Kidney capillary endothelial cell (primary cell): Measurements from ENCODE around the gene SQOR.

Source experiments
- DNase-seq: peaks from one replicate; pipeline ENCODE4 v3.0.0-alpha.2; 2018; ENCODE audit warnings: low spot score

Gene SQOR

GRCh38 chr15:45705510-45706473, 71.0 kb downstream of the SQOR start:
- DNase-seq, result peak; percentile 82

GRCh38 chr15:45710657-45711056, 75.8 kb downstream of the SQOR start:
- DNase-seq, result no peak

- DNase-seq, result peak; percentile 52
These were observed 80.0 kb downstream of the SQOR start for GRCh38 chr15:45714590-45715488.

GRCh38 chr15:45715528-45715927, 80.7 kb downstream of the SQOR start:
- DNase-seq, result peak; percentile 11

GRCh38 chr15:45719490-45719889, 84.7 kb downstream of the SQOR start:
- DNase-seq, result no peak

- DNase-seq, result no peak
These were observed 85.4 kb downstream of the SQOR start for GRCh38 chr15:45720183-45720582.

- no peak for DNase-seq
These were observed 93.8 kb downstream of the SQOR start for GRCh38 chr15:45728641-45729040.

- no peak for DNase-seq
These were observed 94.3 kb downstream of the SQOR start for GRCh38 chr15:45729141-45729540.

GRCh38 chr15:45731343-45731742, 96.5 kb downstream of the SQOR start:
- DNase-seq, result no peak

GRCh38 chr15:45732662-45733061, 97.8 kb downstream of the SQOR start:
- DNase-seq, result no peak

- no peak for DNase-seq
These were observed 99.5 kb downstream of the SQOR start for GRCh38 chr15:45734260-45734711.
